ENCODE data around the gene LRTM2. TPM values are rescaled to one million over a fixed set of nuclear protein-coding genes. Genes with fewer than 3 reads are reported as not detected.

The LRTM2 gene
- total and polyA plus RNA-seq, 7 donors = 0.09 to 0.41 TPM; not detected in 5

GRCh38 chr12:1799882-1800400 lies 20.4 kb upstream of the LRTM2 start:
- intact Hi-C loops (cut with DNase I) = loop anchor here (5.0 kb wide), 2 partner anchors 252 to 487 kb away; partner anchors contain the start of gene CACNA1C
- TF ChIP-seq POLR2AphosphoS5 (IDR thresholded peaks at IDR 0.05) (no peak), EP300 (IDR thresholded peaks at IDR 0.05) (no peak), POLR2A (IDR thresholded peaks at IDR 0.05) (no peak)
- TF ChIP-seq, protein P1, sequence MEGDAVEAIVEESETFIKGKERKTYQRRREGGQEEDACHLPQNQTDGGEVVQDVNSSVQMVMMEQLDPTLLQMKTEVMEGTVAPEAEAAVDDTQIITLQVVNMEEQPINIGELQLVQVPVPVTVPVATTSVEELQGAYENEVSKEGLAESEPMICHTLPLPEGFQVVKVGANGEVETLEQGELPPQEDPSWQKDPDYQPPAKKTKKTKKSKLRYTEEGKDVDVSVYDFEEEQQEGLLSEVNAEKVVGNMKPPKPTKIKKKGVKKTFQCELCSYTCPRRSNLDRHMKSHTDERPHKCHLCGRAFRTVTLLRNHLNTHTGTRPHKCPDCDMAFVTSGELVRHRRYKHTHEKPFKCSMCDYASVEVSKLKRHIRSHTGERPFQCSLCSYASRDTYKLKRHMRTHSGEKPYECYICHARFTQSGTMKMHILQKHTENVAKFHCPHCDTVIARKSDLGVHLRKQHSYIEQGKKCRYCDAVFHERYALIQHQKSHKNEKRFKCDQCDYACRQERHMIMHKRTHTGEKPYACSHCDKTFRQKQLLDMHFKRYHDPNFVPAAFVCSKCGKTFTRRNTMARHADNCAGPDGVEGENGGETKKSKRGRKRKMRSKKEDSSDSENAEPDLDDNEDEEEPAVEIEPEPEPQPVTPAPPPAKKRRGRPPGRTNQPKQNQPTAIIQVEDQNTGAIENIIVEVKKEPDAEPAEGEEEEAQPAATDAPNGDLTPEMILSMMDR (IDR thresholded peaks at IDR 0.05) = no peak
- Histone ChIP-seq H3K36me3 (no peaks in the 10 kb centered on the region), H3K4me1 (peaks cover 0 to 35% (median 26%) of the 10 kb centered on the region in 4 donors), H3K27ac (no peak overlapping the region), H3K4me3 (no peak overlapping the region), H3K27me3 (no peaks in the 10 kb centered on the region), H3K9me3 (no peaks in the 10 kb centered on the region)
- 79 to 87% methylated on average over 12 of the region's 12 CpGs for WGBS, 2 donors
- peak; percentile 48 for DNase-seq

DNA sequence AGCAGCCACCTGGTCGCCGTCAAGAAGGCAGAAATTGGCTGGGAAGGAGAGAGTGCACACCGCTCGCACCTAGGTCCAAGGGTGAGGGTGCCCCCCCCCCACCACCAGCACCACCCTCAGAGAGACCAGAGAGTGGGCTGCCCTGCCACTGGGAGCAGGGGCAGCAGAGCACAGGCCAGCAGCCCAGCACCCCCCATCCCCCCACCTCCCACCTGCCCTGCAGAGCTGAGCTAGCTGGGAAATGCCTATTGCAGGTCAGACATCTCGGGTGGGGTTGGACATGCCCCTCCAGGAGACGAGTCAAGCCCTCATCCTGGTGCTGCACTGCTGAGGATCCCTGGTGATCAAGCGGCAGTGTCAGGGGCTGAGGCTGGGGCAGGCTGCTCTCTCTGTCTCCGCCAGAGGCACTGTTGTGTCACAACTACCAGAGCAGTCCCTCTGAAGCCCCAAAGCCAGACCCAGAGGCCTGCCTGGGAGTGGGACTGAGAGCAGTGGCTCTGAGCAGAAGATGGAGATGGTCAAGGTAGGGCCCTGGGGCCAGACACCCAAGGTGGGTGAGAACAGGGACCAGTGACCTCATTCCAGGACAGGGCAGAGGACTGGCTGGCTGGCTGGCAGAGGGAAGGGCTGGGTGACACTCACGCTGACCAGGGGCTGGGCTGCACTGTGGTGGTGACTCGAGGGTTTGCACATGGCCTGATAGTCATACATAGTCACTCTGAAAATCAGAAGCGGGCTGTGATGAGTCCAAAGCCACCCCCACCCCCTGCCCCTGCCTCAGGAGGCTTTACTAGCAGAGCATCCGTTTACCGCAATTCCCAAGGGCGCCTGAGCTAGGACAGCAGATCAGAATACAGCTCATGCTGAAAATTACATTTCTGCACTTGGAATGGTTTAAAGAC lies 19.7 kb upstream of the LRTM2 start:
- DNase-seq = peak; percentile 74
- TF ChIP-seq, protein P1 (IDR thresholded peaks at IDR 0.05) = peak in 3 of 4 experiments; percentile 27 to 66 (median 63)
- TF ChIP-seq POLR2AphosphoS5 (IDR thresholded peaks at IDR 0.05) = no peak
- TF ChIP-seq POLR2A (IDR thresholded peaks at IDR 0.05) = no peak
- no peak for TF ChIP-seq EP300 (IDR thresholded peaks at IDR 0.05)
- Histone ChIP-seq H3K36me3 (no peaks in the 10 kb centered on the region), H3K27me3 (no peaks in the 10 kb centered on the region), H3K4me3 (no peak overlapping the region), H3K9me3 (no peaks in the 10 kb centered on the region), H3K4me1 (peaks cover 0 to 28% (median 19%) of the 10 kb centered on the region in 4 donors), H3K27ac (no peak overlapping the region)
- 69 to 73% methylated on average over 14 of the region's 14 CpGs for WGBS, 2 donors
- intact Hi-C loops (cut with DNase I) = no loop called here

GRCh38 chr12:1801303-1801975 lies 18.9 kb upstream of the LRTM2 start:
- no peaks in the 10 kb centered on the region for H3K9me3 ChIP-seq
- WGBS, 2 donors = 76 to 78% methylated on average over 16 of the region's 16 CpGs
- no peak for DNase-seq
- no peak overlapping the region for H3K27ac ChIP-seq
- TF ChIP-seq POLR2A (IDR thresholded peaks at IDR 0.05) = no peak
- TF ChIP-seq EP300 (IDR thresholded peaks at IDR 0.05) = no peak
- TF ChIP-seq POLR2AphosphoS5 (IDR thresholded peaks at IDR 0.05) = no peak
- TF ChIP-seq, protein P1 (IDR thresholded peaks at IDR 0.05) = no peak
- H3K27me3 ChIP-seq = no peaks in the 10 kb centered on the region
- peaks cover 0 to 26% (median 14%) of the 10 kb centered on the region in 4 donors for H3K4me1 ChIP-seq
- no peaks in the 10 kb centered on the region for H3K36me3 ChIP-seq
- no peak overlapping the region for H3K4me3 ChIP-seq
- intact Hi-C loops (cut with DNase I) = no loop called here

- 89 to 90% methylated on average over 7 of the region's 7 CpGs for WGBS, 2 donors
- Histone ChIP-seq H3K36me3 (no peaks in the 10 kb centered on the region), H3K4me3 (no peak overlapping the region), H3K9me3 (no peaks in the 10 kb centered on the region), H3K27me3 (no peaks in the 10 kb centered on the region), H3K4me1 (peaks cover 0 to 12% (median 2%) of the 10 kb centered on the region in 4 donors), H3K27ac (no peak overlapping the region)
- no peak for TF ChIP-seq POLR2AphosphoS5 (IDR thresholded peaks at IDR 0.05)
- TF ChIP-seq, protein P1 (IDR thresholded peaks at IDR 0.05) = no peak
- no peak for TF ChIP-seq POLR2A (IDR thresholded peaks at IDR 0.05)
- TF ChIP-seq EP300 (IDR thresholded peaks at IDR 0.05) = no peak
- intact Hi-C loops (cut with DNase I) = loop anchor here (2.0 kb wide), 1 partner anchor 781 kb away; no protein-coding TSS in a partner anchor
- DNase-seq = no peak
Measured at GRCh38 chr12:1803736-1804135, 16.6 kb upstream of the LRTM2 start.

Data from sigmoid colon (tissue), 7 donors.